GM23248 (cell line): Measurements from ENCODE around the gene GALNT18.

ENCODE experiments used
- EZH2 ChIP-seq: fragments of 200-600 bp; sonication (generic); IDR thresholded peaks from 2 replicates; pipeline ENCODE4 v1.6.1; 2018; ENCODE audit warnings: antibody characterized with exemption, mild to moderate bottlenecking; ENCODE audit not compliant: insufficient read depth, poor library complexity, severe bottlenecking
- EZH2phosphoT487 ChIP-seq: fragments of 200-600 bp; sonication (generic); IDR thresholded peaks from 2 replicates; pipeline ENCODE4 v1.6.1; 2018; ENCODE audit warnings: antibody characterized with exemption, moderate library complexity, mild to moderate bottlenecking, low read depth; ENCODE audit not compliant: insufficient read depth

GRCh38 chr11:11380883-11381282 lies 240.9 kb downstream of the GALNT18 start:
- no peak for TF ChIP-seq EZH2
- no peak for TF ChIP-seq EZH2phosphoT487
